ENCODE data around the gene LRIG1. TPM values are rescaled to one million over a fixed set of nuclear protein-coding genes. Genes with fewer than 3 reads are reported as not detected.

LRIG1 gene
- total and polyA plus RNA-seq, 9 of the 15 experiments (the other 6 are each of a cell fraction or from before 2014, with no cell fraction given), result 0.05 to 0.38 (median 0.13) TPM; not detected in 3

- TF ChIP-seq ZBTB11 (CRISPR knock-in tag; IDR thresholded peaks at IDR 0.05) (no peak), ZNF143 (CRISPR knock-in tag; IDR thresholded peaks at IDR 0.05) (no peak), LCOR (CRISPR knock-in tag; IDR thresholded peaks at IDR 0.05) (no peak), NEUROD1 (IDR thresholded peaks at IDR 0.05; ENCODE audit: borderline replicate concordance, low read depth, low read length, partially characterized antibody) (no peak), SMARCA4 (IDR thresholded peaks at IDR 0.05) (no peak), MXI1 (IDR thresholded peaks at IDR 0.05; ENCODE audit: low read depth, low read length) (no peak), JUNB (CRISPR knock-in tag; conservative IDR thresholded peaks at IDR 0.05) (no peak), KLF13 (tag; IDR thresholded peaks at IDR 0.05; ENCODE audit: borderline replicate concordance, low read depth) (no peak), ZNF239 (CRISPR knock-in tag; IDR thresholded peaks at IDR 0.05) (no peak)
- TF ChIP-seq, protein P1, sequence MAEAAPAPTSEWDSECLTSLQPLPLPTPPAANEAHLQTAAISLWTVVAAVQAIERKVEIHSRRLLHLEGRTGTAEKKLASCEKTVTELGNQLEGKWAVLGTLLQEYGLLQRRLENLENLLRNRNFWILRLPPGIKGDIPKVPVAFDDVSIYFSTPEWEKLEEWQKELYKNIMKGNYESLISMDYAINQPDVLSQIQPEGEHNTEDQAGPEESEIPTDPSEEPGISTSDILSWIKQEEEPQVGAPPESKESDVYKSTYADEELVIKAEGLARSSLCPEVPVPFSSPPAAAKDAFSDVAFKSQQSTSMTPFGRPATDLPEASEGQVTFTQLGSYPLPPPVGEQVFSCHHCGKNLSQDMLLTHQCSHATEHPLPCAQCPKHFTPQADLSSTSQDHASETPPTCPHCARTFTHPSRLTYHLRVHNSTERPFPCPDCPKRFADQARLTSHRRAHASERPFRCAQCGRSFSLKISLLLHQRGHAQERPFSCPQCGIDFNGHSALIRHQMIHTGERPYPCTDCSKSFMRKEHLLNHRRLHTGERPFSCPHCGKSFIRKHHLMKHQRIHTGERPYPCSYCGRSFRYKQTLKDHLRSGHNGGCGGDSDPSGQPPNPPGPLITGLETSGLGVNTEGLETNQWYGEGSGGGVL (CRISPR knock-in tag; IDR thresholded peaks at IDR 0.05), result no peak
- TF ChIP-seq, protein P2, sequence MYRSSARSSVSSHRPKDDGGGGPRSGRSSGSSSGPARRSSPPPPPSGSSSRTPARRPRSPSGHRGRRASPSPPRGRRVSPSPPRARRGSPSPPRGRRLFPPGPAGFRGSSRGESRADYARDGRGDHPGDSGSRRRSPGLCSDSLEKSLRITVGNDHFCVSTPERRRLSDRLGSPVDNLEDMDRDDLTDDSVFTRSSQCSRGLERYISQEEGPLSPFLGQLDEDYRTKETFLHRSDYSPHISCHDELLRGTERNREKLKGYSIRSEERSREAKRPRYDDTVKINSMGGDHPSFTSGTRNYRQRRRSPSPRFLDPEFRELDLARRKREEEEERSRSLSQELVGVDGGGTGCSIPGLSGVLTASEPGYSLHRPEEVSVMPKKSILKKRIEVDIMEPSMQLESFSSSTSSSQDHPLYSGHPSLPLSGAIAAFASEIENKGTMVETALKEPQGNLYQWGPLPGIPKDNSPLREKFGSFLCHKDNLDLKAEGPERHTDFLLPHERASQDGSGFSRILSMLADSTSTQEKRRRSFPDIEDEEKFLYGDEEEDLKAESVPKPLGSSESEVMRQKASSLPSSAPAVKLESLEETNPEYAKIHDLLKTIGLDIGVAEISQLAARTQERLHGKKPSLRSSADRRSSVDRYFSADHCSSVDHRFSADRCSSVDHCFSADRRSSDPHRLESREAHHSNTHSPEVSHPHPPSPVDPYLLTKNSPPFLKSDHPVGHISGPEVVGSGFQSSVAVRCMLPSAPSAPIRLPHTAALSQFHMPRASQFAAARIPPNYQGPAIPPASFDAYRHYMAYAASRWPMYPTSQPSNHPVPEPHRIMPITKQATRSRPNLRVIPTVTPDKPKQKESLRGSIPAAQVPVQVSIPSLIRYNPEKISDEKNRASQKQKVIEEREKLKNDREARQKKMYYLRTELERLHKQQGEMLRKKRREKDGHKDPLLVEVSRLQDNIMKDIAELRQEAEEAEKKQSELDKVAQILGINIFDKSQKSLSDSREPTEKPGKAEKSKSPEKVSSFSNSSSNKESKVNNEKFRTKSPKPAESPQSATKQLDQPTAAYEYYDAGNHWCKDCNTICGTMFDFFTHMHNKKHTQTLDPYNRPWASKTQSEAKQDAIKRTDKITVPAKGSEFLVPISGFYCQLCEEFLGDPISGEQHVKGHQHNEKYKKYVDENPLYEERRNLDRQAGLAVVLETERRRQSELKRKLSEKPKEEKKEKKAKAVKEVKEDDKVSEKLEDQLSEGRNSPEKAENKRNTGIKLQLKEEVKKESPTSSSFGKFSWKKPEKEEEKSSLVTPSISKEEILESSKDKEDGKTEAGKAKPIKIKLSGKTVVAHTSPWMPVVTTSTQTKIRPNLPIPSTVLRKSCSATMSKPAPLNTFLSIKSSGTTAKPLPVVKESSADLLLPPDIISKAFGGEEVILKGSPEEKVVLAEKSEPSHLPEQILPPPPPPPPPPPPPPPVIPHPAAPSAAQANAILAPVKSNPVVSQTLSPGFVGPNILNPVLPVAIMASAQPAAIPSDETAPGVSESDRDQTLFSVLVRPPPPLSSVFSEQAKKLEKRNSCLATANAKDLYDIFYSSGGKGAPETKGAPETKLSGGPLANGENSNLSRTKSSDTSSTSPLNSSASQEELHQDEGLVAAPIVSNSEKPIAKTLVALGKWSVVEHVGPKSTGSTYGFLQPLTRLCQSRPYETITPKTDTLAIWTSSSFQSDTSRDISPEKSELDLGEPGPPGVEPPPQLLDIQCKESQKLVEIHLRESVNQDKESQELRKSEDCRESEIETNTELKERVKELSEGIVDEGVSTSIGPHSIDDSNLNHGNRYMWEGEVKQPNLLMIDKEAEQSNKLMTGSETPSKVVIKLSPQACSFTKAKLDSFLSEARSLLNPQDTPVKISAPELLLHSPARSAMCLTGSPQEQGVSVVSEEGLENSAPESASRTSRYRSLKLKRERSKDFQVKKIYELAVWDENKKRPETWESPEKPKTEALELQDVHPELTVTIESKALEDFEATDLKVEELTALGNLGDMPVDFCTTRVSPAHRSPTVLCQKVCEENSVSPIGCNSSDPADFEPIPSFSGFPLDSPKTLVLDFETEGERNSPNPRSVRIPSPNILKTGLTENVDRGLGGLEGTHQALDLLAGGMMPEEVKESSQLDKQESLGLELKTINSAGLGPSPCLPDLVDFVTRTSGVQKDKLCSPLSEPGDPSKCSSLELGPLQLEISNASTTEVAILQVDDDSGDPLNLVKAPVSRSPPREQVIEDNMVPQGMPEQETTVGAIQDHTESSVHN (IDR thresholded peaks at IDR 0.05; ENCODE audit: borderline replicate concordance in 1 of 2, low read depth in 1 of 2), result no peak
- TF ChIP-seq, protein P3, sequence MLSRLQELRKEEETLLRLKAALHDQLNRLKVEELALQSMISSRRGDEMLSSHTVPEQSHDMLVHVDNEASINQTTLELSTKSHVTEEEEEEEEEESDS (CRISPR knock-in tag; IDR thresholded peaks at IDR 0.05), result no peak
Measured at GRCh38 chr3:66489581-66489980, 11.2 kb downstream of the LRIG1 start (continued).
